NCI-H128 (cell line): ENCODE measurements around the gene ADARB1.

Source experiments
- DNase-seq: peaks from one replicate; lab custom pipeline; 2025; ENCODE audit not compliant: unreplicated experiment; lab: John Stamatoyannopoulos, UW

ADARB1 gene

DNA sequence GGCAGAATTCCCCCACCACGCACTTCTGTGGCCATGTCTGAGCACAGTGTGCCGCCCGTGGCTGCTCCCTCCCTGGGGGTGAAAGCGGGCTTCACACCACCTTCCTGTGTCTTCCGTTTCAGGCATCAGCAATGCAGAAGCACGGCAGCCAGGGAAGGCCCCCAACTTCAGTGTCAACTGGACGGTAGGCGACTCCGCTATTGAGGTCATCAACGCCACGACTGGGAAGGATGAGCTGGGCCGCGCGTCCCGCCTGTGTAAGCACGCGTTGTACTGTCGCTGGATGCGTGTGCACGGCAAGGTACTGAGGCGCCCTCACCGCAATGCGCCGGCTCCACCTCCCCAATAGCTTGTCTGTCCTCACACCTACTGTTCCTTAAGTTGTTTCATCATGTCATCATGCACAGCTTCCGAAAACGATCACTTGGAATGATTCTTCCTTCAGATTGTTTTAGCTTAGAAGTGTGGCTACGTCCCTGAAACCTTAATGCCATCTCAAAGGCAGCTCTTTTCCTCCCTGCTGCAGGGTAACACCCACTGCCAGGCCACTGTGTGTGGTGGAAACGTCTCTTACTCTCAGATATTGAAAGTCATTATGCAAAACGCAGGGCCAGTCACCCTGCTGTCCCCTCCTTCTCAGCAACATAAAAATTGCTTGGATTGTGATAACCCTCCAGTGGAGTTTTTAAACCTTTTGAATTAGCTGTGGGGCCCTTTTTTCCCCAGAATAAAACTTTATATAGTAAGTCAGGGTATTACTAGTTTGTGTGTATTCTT lies 146.5 kb downstream of the ADARB1 start:
- no peak for DNase-seq

DNA sequence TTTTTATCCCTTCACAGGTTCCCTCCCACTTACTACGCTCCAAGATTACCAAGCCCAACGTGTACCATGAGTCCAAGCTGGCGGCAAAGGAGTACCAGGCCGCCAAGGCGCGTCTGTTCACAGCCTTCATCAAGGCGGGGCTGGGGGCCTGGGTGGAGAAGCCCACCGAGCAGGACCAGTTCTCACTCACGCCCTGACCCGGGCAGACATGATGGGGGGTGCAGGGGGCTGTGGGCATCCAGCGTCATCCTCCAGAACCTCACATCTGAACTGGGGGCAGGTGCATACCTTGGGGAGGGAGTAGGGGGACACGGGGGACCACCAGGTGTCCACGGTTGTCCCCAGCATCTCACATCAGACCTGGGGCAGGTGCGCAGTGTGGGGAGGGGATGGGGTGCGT lies 147.6 kb downstream of the ADARB1 start:
- DNase-seq, result no peak

DNA sequence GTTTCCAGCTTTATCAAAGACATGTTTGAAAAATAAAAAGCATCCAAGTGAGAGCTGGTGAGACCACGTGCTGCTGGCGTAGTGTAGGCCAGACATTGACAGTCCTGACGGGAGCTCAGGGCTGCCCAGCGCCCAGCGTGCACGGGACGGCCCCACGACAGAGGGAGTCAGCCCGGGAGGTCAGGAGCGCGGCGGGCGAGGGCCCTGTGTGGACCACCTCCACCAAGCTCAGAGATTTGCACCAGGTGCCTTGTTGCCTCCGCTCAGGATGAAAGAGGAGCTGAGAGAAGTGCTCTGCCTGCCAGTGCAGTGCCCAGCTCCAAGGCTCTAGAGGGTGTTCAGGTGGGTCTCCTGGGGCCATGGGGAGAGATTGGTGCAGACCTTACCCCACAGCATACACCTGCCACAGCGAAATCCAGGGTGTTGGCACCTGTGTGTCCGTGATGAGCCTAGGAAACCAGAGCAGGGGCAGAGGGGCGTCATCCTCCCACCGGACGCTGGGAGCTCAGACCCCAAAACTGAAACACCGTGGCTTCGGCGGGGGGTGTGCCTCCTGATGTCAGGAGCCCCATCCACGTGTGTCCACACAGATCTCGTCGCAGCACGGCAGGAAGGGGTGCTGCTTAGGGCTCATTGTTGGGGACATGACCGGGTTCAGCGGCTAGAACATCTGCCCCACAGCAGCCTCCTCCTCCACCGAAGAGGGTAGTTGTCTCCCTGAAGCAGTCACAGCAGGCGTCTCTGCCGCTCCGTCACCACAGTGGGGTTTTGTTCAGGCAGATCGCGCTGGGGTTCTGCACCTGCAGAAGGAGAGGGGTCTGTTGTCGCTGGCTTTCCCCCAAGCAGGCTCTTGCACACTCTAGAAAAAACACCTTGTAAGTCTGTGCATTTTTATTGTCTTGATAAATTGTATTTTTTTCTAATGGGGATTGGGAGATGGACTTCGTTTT lies 149.1 kb downstream of the ADARB1 start:
- no peak for DNase-seq

DNA sequence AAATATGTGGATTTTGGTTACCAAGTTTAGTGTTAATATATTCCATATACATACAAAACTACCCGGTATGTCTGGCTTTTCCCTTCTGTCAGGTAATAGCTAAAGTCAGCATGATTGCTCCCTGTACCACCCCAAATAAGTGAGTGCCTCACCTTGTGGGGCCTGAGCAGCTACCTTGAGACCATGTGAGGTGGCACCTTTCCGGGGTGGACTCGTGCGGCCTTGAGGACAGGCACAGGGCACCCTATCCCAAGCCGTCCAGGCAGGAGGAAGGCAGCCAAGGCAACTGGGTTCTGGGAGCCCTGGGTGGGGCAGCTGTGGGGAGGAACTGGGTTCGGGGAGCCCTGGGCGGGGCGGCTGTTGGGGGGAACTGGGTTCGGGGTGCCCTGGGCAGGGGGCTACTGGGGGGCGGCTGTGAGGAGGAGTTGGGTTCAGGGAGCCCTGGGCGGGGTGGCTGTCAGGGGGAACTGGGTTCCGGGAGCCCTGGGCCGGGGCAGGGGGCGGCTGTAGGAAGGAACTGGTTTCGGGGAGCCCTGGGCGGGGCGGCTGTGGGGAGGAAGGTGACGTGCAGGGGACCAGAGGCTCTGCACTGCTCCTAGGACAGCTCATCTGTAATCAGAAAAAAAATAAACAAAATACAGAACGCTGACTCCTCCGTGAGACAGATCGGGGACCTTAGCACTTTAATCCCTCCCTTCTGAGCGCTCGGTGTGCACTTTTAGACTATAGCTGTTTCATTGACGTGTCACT lies 150.0 kb downstream of the ADARB1 start:
- DNase-seq, result no peak

DNA sequence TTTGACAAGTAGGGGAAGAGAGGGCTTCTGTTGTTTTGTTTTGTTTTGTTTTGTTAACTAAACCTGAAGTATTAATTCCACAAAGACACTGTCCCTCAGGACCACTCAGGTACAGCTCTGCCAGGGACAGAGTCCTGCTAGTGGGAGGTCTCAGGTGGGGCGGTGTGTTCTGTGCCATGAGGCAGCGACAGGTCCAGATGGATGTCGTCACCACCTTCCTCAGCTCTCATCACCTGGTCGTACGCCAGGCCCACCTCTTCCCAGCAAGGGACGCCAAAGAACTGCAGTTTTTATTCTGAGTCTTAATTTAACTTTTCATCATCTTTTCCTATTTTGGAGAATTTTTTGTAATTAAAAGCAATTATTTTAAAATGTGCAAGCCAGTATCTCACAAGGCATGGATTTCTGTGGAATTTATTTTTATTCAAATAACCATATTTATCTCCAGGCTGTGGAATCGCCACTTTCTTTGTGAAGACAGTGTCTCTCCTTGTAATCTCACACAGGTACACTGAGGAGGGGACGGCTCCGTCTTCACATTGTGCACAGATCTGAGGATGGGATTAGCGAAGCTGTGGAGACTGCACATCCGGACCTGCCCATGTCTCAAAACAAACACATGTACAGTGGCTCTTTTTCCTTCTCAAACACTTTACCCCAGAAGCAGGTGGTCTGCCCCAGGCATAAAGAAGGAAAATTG lies 150.8 kb downstream of the ADARB1 start:
- no peak for DNase-seq

DNA sequence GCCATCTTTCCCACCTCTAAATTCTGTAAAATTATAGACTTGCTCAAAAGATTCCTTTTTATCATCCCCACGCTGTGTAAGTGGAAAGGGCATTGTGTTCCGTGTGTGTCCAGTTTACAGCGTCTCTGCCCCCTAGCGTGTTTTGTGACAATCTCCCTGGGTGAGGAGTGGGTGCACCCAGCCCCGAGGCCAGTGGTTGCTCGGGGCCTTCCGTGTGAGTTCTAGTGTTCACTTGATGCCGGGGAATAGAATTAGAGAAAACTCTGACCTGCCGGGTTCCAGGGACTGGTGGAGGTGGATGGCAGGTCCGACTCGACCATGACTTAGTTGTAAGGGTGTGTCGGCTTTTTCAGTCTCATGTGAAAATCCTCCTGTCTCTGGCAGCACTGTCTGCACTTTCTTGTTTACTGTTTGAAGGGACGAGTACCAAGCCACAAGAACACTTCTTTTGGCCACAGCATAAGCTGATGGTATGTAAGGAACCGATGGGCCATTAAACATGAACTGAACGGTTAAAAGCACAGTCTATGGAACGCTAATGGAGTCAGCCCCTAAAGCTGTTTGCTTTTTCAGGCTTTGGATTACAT lies 151.5 kb downstream of the ADARB1 start:
- no peak for DNase-seq

DNA sequence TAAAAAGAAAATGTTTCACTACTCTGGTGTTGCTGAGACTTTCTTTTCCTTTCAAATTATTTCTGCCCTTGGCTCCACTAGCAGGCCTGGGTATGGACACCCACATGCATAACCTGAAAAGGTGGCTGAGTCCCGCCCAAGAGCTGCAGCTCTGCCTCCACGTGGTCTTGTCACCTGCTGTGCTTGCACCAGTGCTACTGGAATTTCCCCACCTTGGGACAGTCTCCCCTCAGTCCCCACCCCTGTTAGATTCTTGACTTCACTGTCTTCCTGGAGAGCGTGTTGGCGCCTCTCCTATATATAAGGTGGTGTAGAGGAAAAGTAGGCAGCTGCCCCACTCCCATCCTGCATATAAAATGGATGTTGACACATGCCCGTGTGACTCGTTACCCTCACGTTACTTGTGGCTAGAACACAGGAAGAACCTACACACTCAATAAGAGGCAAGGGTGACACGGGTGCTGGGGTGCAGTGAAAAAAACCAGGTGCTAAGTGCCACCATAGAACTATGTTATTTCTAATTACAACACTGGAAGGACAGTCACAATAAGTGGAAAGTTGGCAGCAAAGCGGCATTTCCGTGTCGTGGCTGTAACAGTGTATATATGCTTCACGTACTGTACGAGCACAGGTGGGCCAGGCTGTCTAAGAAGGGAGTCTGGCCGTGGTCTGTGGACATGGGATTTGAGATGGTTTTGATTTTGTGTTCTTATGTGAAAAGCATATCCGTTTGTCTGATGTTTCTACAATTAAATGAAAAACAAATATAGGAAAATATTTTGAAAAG lies 152.4 kb downstream of the ADARB1 start:
- DNase-seq, result no peak

DNA sequence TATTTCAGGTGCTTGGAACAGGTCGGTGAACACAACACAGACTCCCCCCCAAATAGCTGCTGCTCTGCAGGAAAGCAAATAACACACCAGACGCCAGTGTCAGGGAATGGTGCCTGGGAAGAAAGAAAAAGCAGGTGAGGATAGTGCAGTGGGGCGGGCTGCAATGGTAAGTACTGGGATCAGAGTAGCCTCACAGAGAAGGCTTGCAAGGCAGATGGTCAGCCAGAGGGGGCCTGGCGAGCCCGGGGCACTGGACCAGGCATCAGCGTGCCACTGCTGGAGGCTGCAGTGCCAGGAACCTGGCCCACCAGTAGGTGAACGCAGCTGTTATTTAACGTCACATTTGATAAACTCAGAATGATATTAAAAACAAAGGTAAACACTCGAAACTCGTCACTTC lies 153.4 kb downstream of the ADARB1 start:
- no peak for DNase-seq

DNA sequence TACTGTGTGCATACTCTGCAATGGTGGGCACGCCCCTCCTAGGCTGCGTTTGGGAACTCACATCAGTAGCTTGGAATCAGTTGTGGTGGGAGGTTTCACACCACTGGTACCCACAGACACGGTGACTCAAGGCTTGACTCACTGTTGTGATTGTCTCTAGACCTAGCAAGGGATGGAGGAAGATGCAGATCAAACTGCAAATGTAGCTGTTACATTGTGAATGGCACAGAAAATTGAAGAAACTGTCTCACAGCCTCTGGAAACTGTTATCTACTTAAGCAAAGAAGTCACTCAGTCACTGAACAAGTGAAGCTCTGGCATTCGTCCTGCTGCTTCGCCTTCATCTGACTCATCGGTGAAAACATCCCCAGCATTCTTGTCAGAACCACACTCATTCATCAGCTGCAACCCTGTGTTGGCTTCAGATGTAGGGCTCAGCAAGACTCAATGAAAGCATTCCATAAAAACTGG lies 153.8 kb downstream of the ADARB1 start:
- DNase-seq, result no peak

DNA sequence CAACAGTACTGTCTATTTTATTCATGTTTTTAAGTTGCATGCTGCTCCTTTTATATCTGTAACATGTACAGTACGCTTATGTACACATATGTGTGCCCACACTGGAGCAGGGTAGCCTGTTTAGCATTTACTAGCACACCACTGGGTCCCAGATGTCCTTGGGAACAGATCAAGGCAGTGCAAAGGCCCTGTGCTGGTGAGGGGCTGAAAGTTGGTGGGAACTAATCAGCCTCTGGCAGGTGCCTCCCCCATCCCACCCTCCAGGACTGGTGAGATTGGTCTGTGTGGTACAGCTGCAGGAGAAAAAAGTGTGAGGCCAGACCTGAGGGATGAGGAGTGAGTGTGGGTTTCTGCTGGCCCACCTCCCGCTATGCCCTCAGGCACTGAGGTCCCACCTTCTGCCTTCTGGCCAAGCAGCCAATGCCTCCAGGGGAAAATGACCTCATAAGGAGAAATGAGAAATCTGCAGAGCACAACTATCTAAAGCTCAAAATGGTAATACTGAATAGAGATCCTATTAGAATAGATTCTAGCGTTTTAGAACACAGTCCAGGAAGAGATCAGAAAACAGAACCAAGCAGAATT lies 154.4 kb downstream of the ADARB1 start:
- no peak for DNase-seq

DNA sequence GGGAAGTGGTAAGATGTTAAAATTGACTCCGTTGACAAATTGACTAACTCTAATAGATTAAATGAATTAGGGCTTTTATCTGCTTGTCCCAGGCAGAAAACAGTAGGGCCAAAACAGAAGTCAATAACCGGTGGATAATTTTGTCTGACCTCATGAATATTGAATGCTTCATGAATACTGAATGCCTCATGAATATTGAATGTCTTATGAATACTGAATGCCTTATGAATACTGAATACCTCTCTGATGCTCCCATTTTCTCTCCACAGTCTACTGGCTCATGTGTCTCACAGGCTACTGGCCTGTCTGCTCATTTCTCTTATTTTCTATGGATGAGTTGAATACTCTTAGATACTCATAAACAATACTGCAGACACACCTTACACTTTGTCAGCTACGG lies 157.3 kb downstream of the ADARB1 start:
- DNase-seq, result no peak

DNA sequence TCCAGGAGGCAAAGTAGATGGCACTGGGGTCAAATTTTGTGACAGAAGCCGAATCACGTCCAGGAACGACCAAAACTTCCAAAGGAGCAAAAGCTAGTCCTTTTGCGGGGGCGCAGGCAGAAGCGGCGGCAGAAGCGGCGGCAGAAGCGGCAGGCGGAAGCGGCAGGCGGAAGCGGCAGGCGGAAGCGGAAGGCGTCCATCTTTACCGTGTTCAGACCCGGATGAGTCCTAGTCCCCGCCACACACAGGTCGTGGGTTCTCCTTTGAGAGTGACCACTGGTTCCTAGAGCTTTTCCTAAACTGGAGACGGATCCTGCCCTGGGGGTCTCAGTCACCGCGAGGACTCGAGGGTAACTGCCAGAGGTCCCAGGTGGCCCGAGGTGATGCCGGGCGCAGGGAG lies 159.7 kb downstream of the ADARB1 start:
- DNase-seq, result no peak

DNA sequence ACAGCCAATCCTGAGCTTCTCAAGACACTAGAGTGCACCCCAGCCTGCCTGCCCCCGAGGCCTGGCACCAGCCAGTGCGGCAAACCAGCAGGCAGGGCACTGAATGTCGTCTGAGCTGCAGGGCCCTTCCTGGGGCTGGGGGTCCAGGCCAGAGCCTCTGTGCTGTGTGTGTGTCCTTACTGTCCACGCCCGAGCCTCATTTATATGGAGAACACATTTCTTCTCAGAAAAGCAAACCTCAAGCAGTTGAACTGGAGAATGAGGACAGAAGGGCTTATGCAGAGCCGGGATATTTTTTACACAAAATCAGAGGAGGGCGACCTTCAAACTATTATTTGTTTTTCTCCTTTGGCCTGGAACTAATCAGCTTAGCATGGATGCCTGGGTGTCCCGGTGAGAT lies 160.6 kb downstream of the ADARB1 start:
- no peak for DNase-seq

DNA sequence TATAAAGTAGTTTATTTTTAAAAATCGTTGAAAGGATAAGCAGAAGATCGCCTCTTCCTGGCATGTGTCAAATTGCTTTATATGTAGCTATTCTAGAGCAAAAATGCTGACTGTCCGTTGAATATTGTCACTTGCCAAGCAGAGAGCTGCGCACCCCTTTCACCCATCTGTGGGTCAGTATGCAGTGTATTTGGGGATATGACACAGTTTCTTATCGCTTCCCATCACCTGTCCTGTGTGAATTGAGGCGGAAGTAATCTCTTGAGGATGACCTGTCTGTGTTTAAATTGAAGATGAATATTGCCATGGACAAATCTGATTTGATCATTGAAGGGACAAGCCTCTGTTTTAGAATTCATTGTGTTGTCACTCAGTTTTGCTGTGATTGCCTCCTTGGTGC lies 161.1 kb downstream of the ADARB1 start:
- DNase-seq, result no peak

DNA sequence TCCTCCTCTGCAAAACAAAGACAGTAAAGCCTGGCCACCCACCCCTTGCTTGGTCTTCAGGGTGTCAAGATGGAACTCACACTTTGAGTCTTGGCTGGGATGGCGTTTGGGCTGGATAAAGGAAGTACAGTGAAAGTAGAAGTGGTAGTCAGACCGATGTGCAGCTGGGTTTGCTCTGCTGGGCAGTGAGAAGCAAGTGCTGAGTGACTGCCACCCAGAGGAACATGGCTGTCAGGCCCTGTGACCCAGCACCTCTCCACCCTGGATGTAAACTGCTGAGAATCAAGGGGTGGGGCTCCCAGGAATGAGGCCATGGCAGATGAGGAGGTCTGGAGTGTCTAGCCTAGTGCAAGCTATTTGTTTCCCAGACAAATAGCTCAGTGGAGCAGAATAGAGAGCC lies 162.1 kb downstream of the ADARB1 start:
- no peak for DNase-seq

DNA sequence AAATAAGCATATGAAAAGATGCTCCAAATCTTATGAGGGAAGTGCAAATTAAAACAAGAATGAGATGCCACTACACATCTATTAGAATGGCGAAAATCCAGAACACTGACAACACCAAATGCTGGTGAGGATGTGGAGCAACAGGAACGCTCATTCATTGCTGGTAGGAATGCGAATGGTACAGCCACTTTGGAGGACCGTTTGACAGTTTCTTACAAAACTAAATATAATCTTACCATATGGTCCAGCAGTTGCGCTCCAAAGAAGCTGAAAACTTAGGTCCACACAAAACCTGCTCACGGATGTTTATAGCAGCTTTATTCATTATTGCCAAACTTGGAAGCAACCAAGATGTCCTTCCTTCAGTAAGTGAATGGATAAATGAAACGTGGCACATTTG lies 163.0 kb downstream of the ADARB1 start:
- no peak for DNase-seq

DNA sequence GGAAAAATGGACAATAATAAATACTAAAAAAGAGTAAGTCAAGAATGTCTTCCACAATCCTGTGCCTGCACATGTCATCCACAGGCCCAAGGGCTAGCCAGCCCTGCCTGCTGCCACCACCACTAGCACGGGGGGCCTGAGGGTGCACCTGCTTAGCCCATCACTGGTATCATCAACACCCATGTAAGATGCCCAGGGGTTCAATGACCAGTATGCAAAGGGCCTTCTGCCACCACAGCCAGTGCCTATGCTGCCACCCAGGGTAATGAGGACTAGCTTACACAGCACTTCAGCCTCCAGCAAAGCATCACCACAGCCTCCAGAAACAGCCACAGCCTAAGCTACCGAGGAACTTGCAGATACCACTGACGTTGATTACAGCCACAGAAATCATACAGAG lies 167.0 kb downstream of the ADARB1 start:
- no peak for DNase-seq

DNA sequence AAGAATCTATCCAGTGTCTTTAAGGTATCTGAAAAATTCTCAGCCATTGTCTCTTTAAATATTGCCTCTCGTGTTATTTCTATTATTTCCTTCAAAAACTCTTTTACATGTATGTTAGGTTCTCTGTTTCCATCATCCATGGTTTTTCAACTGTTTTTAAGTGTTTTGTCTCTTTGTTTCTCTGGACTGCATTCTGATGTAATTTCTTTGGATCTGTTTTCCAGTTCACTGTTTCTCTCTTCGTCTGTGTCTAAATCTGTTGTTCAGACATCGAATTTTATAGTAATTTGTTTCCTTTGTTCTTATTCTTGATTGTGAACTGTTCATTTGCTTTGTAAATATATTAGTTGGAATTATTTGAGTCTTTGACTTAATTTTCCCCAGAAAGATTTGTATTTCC lies 169.2 kb downstream of the ADARB1 start:
- DNase-seq, result no peak

DNA sequence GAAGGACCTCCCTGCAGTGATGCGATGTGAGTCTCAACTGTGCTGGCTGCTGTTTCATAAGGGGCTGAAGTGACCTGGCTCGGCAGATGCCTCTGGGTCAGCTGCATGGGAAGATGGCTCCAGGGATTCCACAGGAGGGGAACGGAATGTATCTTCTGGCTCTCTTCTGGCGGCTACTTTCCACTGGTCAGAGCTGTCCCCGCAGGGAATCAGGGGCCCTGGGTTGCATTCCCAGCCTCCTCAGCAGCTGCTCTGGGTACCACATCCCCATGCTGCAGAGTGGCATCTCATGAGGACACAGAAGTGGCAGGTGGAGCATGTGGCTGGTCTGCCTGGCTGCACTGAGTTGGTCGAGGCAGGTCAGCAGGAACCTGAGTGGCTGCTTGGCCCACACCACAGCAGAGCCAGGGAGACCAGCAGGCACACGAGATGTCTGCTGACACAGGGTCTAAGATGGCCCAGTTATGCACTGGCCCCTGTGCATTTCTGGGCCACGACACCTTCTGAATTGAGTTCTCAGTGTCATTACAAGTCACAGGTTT lies 170.5 kb downstream of the ADARB1 start:
- DNase-seq, result no peak
